Measurements from ENCODE around the gene DDX31. TPM values are rescaled to one million over a fixed set of nuclear protein-coding genes. Genes with fewer than 3 reads are reported as not detected.

DDX31 gene
- total and polyA plus RNA-seq, 9 of the 15 experiments (the other 6 are each of a cell fraction or from before 2014, with no cell fraction given) = 11.9 to 24.6 (median 22.2) TPM

DNA sequence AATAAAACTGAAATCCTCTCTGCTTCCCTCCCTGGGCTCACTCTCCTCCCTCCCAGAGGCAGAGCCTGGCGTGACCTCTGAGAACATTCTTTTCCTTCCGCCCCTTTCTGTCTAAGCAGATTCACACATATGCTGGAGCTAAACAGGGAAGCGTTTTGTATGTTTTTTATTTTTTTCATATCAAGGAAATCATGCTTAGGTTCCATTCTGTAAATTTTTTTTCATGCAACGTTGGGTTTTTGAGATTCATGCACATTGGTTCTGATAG, 107.5 kb downstream of the DDX31 start (continued):
- TF ChIP-seq, protein P1, sequence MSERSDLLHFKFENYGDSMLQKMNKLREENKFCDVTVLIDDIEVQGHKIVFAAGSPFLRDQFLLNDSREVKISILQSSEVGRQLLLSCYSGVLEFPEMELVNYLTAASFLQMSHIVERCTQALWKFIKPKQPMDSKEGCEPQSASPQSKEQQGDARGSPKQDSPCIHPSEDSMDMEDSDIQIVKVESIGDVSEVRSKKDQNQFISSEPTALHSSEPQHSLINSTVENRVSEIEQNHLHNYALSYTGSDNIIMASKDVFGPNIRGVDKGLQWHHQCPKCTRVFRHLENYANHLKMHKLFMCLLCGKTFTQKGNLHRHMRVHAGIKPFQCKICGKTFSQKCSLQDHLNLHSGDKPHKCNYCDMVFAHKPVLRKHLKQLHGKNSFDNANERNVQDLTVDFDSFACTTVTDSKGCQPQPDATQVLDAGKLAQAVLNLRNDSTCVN (CRISPR knock-in tag; IDR thresholded peaks at IDR 0.05) = no peak

- Histone ChIP-seq H3K9ac (ENCODE audit: insufficient read depth in 1 of 2, low read depth in 2 of 2, low read length in 2 of 2) (no peak overlapping the region), H3K27me3 (ENCODE audit: control insufficient read depth in 2 of 2, insufficient read depth in 2 of 2, low read length in 2 of 2) (peaks cover 49 to 66% of the 10 kb centered on the region in 2 experiments), H3K4me1 (replicated peaks in 1 of 2; ENCODE audit: control insufficient read depth in 2 of 2, insufficient read depth in 2 of 2, low read length in 2 of 2) (no peaks in the 10 kb centered on the region), H3K9me1 (ENCODE audit: control insufficient read depth, insufficient read depth, low read length) (no peaks in the 10 kb centered on the region), H2AFZ (ENCODE audit: low read depth, low read length) (no peak overlapping the region), H3K36me3 (ENCODE audit: control insufficient read depth, insufficient read depth, low read length) (no peaks in the 10 kb centered on the region), H3K9me3 (replicated peaks; ENCODE audit: control insufficient read depth, insufficient read depth, low read depth, low read length) (no peaks in the 10 kb centered on the region; the same call in 1 of the 2 replicates), H3K79me2 (ENCODE audit: control insufficient read depth, insufficient read depth, low read length) (no peaks in the 10 kb centered on the region), H3K4me2 (ENCODE audit: insufficient read depth, low read length) (no peak overlapping the region), H4K20me1 (replicated peaks; ENCODE audit: control insufficient read depth, insufficient read depth, low read length) (0 out of 2 replicates have a peak, but pooled peaks cover 2% of the 10 kb centered on the region), H3K4me3 (no peak overlapping the region), H3K27ac (ENCODE audit: extremely low read depth, low read depth, low read length) (no peak overlapping the region)
- DNase-seq (ENCODE audit: extremely low read depth in 1 of 4, low spot score in 3 of 4) = no peak
- ChIA-PET POLR2A (interaction anchor here (0.6 to 0.9 kb wide), 4 partner anchors 23 to 808 kb away, joined by 3 read pairs; no protein-coding TSS in a partner anchor), CTCF (ENCODE audit: low intra/inter-chr PET ratio) (no interaction called here)
- 5% methylated on average over 14 of the region's 14 CpGs for WGBS (ENCODE audit: insufficient coverage, low coverage, missing lambda C conversion rate)
- no peak for ATAC-seq
- in situ Hi-C loops (cut with MboI) = no loop called here
- TF ChIP-seq C11orf30 (IDR thresholded peaks at IDR 0.05; ENCODE audit: low read depth) = no peak
- TF ChIP-seq SIN3A (IDR thresholded peaks at IDR 0.05; ENCODE audit: borderline replicate concordance in 2 of 2, control insufficient read depth in 1 of 2, low read depth in 2 of 2, low read length in 2 of 2) = no peak
- TF ChIP-seq ATF7 (IDR thresholded peaks at IDR 0.05) = no peak
- TF ChIP-seq HNRNPH1 (optimal IDR thresholded peaks at IDR 0.05; ENCODE audit: low read depth, low read length) = no peak
- FAIRE-seq = no peak
- no TSS peak for BruUV-seq (replicated peaks)
- intact Hi-C loops (cut with micrococcal nuclease) = no loop called here
Measured at GRCh38 chr9:132560616-132561202, 109.1 kb downstream of the DDX31 start.
